CD4-positive, alpha-beta T cell treated with Interferon alpha-2 for 1 hour (primary cell): ENCODE data around the gene XPC.
"Not testable (repeated sequence)": the region's sequence is repeated elsewhere in the genome, so short reads cannot be mapped to it uniquely, and the experiment has no call there.

Experiments used
- DNase-seq, 2 donors: peaks; one replicate each; pipeline ENCODE4 v3.0.0-alpha.2; 2020 to 2022

XPC gene

GRCh38 chr3:14132120-14132519 lies 46.3 kb downstream of the XPC start:
- DNase-seq, result no peak

GRCh38 chr3:14131134-14131533 lies 47.3 kb downstream of the XPC start:
- DNase-seq, result no peak

- no peak for DNase-seq
Observed at GRCh38 chr3:14130707-14131106, 47.7 kb downstream of the XPC start.

- no peak for DNase-seq
Observed at GRCh38 chr3:14130230-14130629, 48.2 kb downstream of the XPC start.

GRCh38 chr3:14129296-14129695 lies 49.1 kb downstream of the XPC start:
- no peak for DNase-seq

GRCh38 chr3:14128724-14129123 lies 49.7 kb downstream of the XPC start:
- DNase-seq, result no peak

- no peak for DNase-seq
Observed at GRCh38 chr3:14127516-14128161, 50.8 kb downstream of the XPC start.

- DNase-seq, result no peak
Observed at GRCh38 chr3:14126887-14127505, 51.4 kb downstream of the XPC start.

- no peak for DNase-seq
Observed at GRCh38 chr3:14126017-14126886, 52.1 kb downstream of the XPC start.

- peak; percentile 47 to 56 for DNase-seq
Observed at GRCh38 chr3:14125193-14126016, 53.0 kb downstream of the XPC start.

- peak; percentile 99 for DNase-seq
Observed at GRCh38 chr3:14124615-14125192, 53.7 kb downstream of the XPC start, which contains the start of the genes CHCHD4 and TMEM43. Gene CHCHD4, minus strand, starts transcription at chr3:14124870. Its CDS starts 194 bp downstream, at chr3:14124676. Gene TMEM43, plus strand, starts transcription at chr3:14125052. Its CDS starts 142 bp downstream, at chr3:14125194.

- peak; percentile 64 to 68 for DNase-seq
Observed at GRCh38 chr3:14124223-14124614, 54.2 kb downstream of the XPC start.

- DNase-seq, result no peak
Observed at GRCh38 chr3:14123308-14124222, 54.8 kb downstream of the XPC start.

- DNase-seq, result no peak
Observed at GRCh38 chr3:14122301-14122700, 56.1 kb downstream of the XPC start.

- DNase-seq, result no peak
Observed at GRCh38 chr3:14121859-14122258, 56.5 kb downstream of the XPC start.

- not testable (repeated sequence) for DNase-seq
Observed at GRCh38 chr3:14120921-14121448, 57.4 kb downstream of the XPC start.

- DNase-seq, result no peak
Observed at GRCh38 chr3:14120111-14120920, 58.1 kb downstream of the XPC start.

GRCh38 chr3:14119651-14120050 lies 58.8 kb downstream of the XPC start:
- no peak for DNase-seq

GRCh38 chr3:14118400-14119381 lies 59.7 kb downstream of the XPC start:
- no peak for DNase-seq
